ENCODE results near the gene CD14. TPM values are rescaled to one million over a fixed set of nuclear protein-coding genes. Genes with fewer than 3 reads are reported as not detected.
"Not testable (repeated sequence)": the region's sequence is repeated elsewhere in the genome, so short reads cannot be mapped to it uniquely, and the experiment has no call there.

Gene CD14
- total and polyA plus RNA-seq, 2 experiments from 2014 or later, result 2.1 to 6.1 TPM

- Histone ChIP-seq H3K9me2 (ENCODE audit: insufficient read depth) (no peaks in the 10 kb centered on the region), H3K4me3 (peak overlapping the region; percentile 84), H3K9me3 (ENCODE audit: low read depth) (no peaks in the 10 kb centered on the region), H2AFZ (peak overlapping the region; percentile 85), H3K36me3 (ENCODE audit: low read depth) (peaks cover 22% of the 10 kb centered on the region), H4K20me1 (ENCODE audit: insufficient read depth) (no peaks in the 10 kb centered on the region), H3K4me2 (ENCODE audit: unreplicated experiment) (peak overlapping the region; percentile 88), H3K27ac (peak overlapping the region; percentile 82), H3K9ac (peak overlapping the region; percentile 93), H3K27me3 (replicated peaks; ENCODE audit: insufficient read depth) (no peaks in the 10 kb centered on the region), H3K79me2 (ENCODE audit: insufficient read depth) (peaks cover 83% of the 10 kb centered on the region), H3K4me1 (ENCODE audit: insufficient read depth) (peaks cover 14% of the 10 kb centered on the region), H3F3A (ENCODE audit: insufficient read depth) (no peaks in the 10 kb centered on the region)
- 1% methylated on average over 27 of the region's 27 CpGs for WGBS, 2 experiments (ENCODE audit: low coverage in 1 of 2, low lambda C conversion rate in 2 of 2, missing lambda C conversion rate in 2 of 2)
- peak; percentile 54 for DNase-seq
- TF ChIP-seq EZH2phosphoT487 (IDR thresholded peaks at IDR 0.05; ENCODE audit: insufficient read depth, low read depth) (no peak), EZH2 (IDR thresholded peaks at IDR 0.05; ENCODE audit: insufficient read depth, poor library complexity, severe bottlenecking) (no peak)
- in situ Hi-C loops (cut with MboI), result no loop called here
Measured at GRCh38 chr5:140647042-140647419, 14.1 kb upstream of the CD14 start.

- H3K9me3 ChIP-seq (ENCODE audit: low read depth), result no peaks in the 10 kb centered on the region
- in situ Hi-C loops (cut with MboI), result no loop called here
- no peak overlapping the region for H3K4me2 ChIP-seq (ENCODE audit: unreplicated experiment)
- no peak for TF ChIP-seq EZH2 (IDR thresholded peaks at IDR 0.05; ENCODE audit: insufficient read depth, poor library complexity, severe bottlenecking)
- H3K4me3 ChIP-seq, result no peak overlapping the region
- WGBS, 2 experiments (ENCODE audit: low coverage in 1 of 2, low lambda C conversion rate in 2 of 2, missing lambda C conversion rate in 2 of 2), result 21 to 26% methylated on average over 3 of the region's 3 CpGs
- H4K20me1 ChIP-seq (ENCODE audit: insufficient read depth), result no peaks in the 10 kb centered on the region
- H3K9me2 ChIP-seq (ENCODE audit: insufficient read depth), result no peaks in the 10 kb centered on the region
- H2AFZ ChIP-seq, result no peak overlapping the region
- peaks cover 7% of the 10 kb centered on the region; the same call in 1 of the 2 replicates for H3K4me1 ChIP-seq (ENCODE audit: insufficient read depth)
- peak overlapping the region; percentile 37 for H3K27ac ChIP-seq
- H3K79me2 ChIP-seq (ENCODE audit: insufficient read depth), result peaks cover 58% of the 10 kb centered on the region
- H3K36me3 ChIP-seq (ENCODE audit: low read depth), result no peaks in the 10 kb centered on the region
- no peak overlapping the region for H3K9ac ChIP-seq
- H3F3A ChIP-seq (ENCODE audit: insufficient read depth), result no peaks in the 10 kb centered on the region
- DNase-seq, result peak; percentile 67
- no peaks in the 10 kb centered on the region for H3K27me3 ChIP-seq (replicated peaks; ENCODE audit: insufficient read depth)
Measured at GRCh38 chr5:140642718-140643117, 9.7 kb upstream of the CD14 start.

GRCh38 chr5:140641716-140642115, 8.7 kb upstream of the CD14 start:
- H3K4me2 ChIP-seq (ENCODE audit: unreplicated experiment), result no peak overlapping the region
- H3K36me3 ChIP-seq (ENCODE audit: low read depth), result no peaks in the 10 kb centered on the region
- H3K4me1 ChIP-seq (ENCODE audit: insufficient read depth), result peaks cover 7% of the 10 kb centered on the region; the same call in 1 of the 2 replicates
- no peak overlapping the region for H3K9ac ChIP-seq
- H3K9me3 ChIP-seq (ENCODE audit: low read depth), result no peaks in the 10 kb centered on the region
- in situ Hi-C loops (cut with MboI), result no loop called here
- no peak overlapping the region for H3K4me3 ChIP-seq
- TF ChIP-seq EZH2 (IDR thresholded peaks at IDR 0.05; ENCODE audit: insufficient read depth, poor library complexity, severe bottlenecking), result no peak
- TF ChIP-seq EZH2phosphoT487 (IDR thresholded peaks at IDR 0.05; ENCODE audit: insufficient read depth, low read depth), result no peak
- H3K27ac ChIP-seq, result no peak overlapping the region
- H3F3A ChIP-seq (ENCODE audit: insufficient read depth), result no peaks in the 10 kb centered on the region
- H4K20me1 ChIP-seq (ENCODE audit: insufficient read depth), result no peaks in the 10 kb centered on the region
- no peaks in the 10 kb centered on the region for H3K9me2 ChIP-seq (ENCODE audit: insufficient read depth)
- no peak for DNase-seq
- H2AFZ ChIP-seq, result no peak overlapping the region
- peaks cover 50% of the 10 kb centered on the region for H3K79me2 ChIP-seq (ENCODE audit: insufficient read depth)
- no peaks in the 10 kb centered on the region for H3K27me3 ChIP-seq (replicated peaks; ENCODE audit: insufficient read depth)
- WGBS, 2 experiments (ENCODE audit: low coverage in 1 of 2, low lambda C conversion rate in 2 of 2, missing lambda C conversion rate in 2 of 2), result 88 to 89% methylated on average over 8 of the region's 8 CpGs

GRCh38 chr5:140639148-140639981, 6.4 kb upstream of the CD14 start, which contains the start of gene TMCO6:
TMCO6 (plus strand) TSS chr5:140639451; CDS start chr5:140639528, 77 bp downstream.
- no peaks in the 10 kb centered on the region for H3K9me3 ChIP-seq (ENCODE audit: low read depth)
- WGBS, 2 experiments (ENCODE audit: low coverage in 1 of 2, low lambda C conversion rate in 2 of 2, missing lambda C conversion rate in 2 of 2), result 2% methylated on average over 37 to 61 of the region's 63 CpGs
- H3K4me3 ChIP-seq, result peak within 1 kb of the TSS; percentile 82
- H4K20me1 ChIP-seq (ENCODE audit: insufficient read depth), result no peaks in the 10 kb centered on the region
- peaks cover 27% of the 10 kb centered on the region for H3K79me2 ChIP-seq (ENCODE audit: insufficient read depth)
- DNase-seq, result peak; percentile 99
- 0 out of 2 replicates have a peak, but pooled peaks cover 4% of the 10 kb centered on the region for H3F3A ChIP-seq (ENCODE audit: insufficient read depth)
- no peaks in the 10 kb centered on the region for H3K9me2 ChIP-seq (ENCODE audit: insufficient read depth)
- H2AFZ ChIP-seq, result peak within 1 kb of the TSS; percentile 91
- no peak for TF ChIP-seq EZH2phosphoT487 (IDR thresholded peaks at IDR 0.05; ENCODE audit: insufficient read depth, low read depth)
- no peak for TF ChIP-seq EZH2 (IDR thresholded peaks at IDR 0.05; ENCODE audit: insufficient read depth, poor library complexity, severe bottlenecking)
- peak within 1 kb of the TSS; percentile 84 for H3K4me2 ChIP-seq (ENCODE audit: unreplicated experiment)
- H3K36me3 ChIP-seq (ENCODE audit: low read depth), result no peaks in the 10 kb centered on the region
- in situ Hi-C loops (cut with MboI), result no loop called here
- peak within 1 kb of the TSS; percentile 84 for H3K9ac ChIP-seq
- H3K27me3 ChIP-seq (replicated peaks; ENCODE audit: insufficient read depth), result no peaks in the 10 kb centered on the region
- peak within 1 kb of the TSS; percentile 69 for H3K27ac ChIP-seq
- H3K4me1 ChIP-seq (ENCODE audit: insufficient read depth), result no peaks in the 10 kb centered on the region

- peaks cover 21% of the 10 kb centered on the region for H3K79me2 ChIP-seq (ENCODE audit: insufficient read depth)
- DNase-seq; H3K27me3 ChIP-seq (replicated peaks; ENCODE audit: insufficient read depth); H3K4me1 ChIP-seq (ENCODE audit: insufficient read depth); H4K20me1 ChIP-seq (ENCODE audit: insufficient read depth); H3F3A ChIP-seq (ENCODE audit: insufficient read depth); H3K9me3 ChIP-seq (ENCODE audit: low read depth); in situ Hi-C loops (cut with MboI); H3K36me3 ChIP-seq (ENCODE audit: low read depth); H3K9me2 ChIP-seq (ENCODE audit: insufficient read depth): not testable (repeated sequence)
- H3K4me3 ChIP-seq, result peak overlapping the region; percentile 82
- H3K27ac ChIP-seq, result peak overlapping the region; percentile 69
- H2AFZ ChIP-seq, result peak overlapping the region; percentile 87
- WGBS, 2 experiments (ENCODE audit: low coverage in 1 of 2, low lambda C conversion rate in 2 of 2, missing lambda C conversion rate in 2 of 2), result 17 to 19% methylated on average over 9 of the region's 9 CpGs
- H3K4me2 ChIP-seq (ENCODE audit: unreplicated experiment), result peak overlapping the region; percentile 63
- H3K9ac ChIP-seq, result peak overlapping the region; percentile 84
Measured at GRCh38 chr5:140638898-140639147, 5.8 kb upstream of the CD14 start.
